CD4-positive, alpha-beta T cell (primary cell): ENCODE data around the gene ANKS1B. TPM values are rescaled to one million over a fixed set of nuclear protein-coding genes. Genes with fewer than 3 reads are reported as not detected.
A peak's percentile ranks its signal among the peaks of the same experiment; 100 is the strongest.

Source experiments
- ATAC-seq: fragments of 200-7000 bp; cut with Tn5 transposase; one replicate; pipeline ENCODE4 v1.10.0; 2022; ENCODE audit warnings: mild to moderate bottlenecking; ENCODE audit not compliant: poor library complexity
- CTCF ChIA-PET: fragments of 350-600 bp; sonication (Branson Sonifier 250); formaldehyde crosslinking; loops from one replicate; lab custom pipeline; 2021; ENCODE audit warnings: antibody characterized with exemption, inconsistent platforms; lab: Charles Lee
- POLR2A ChIA-PET: fragments of 350-600 bp; sonication (Branson Sonifier 250); formaldehyde crosslinking; loops from one replicate; lab custom pipeline; 2021; ENCODE audit warnings: antibody characterized with exemption, inconsistent platforms; lab: Charles Lee
- DNase-seq, 14 experiments: peaks; one replicate each; pipeline ENCODE4 v3.0.0-alpha.2; 2013 to 2020; ENCODE audit warnings: mixed read lengths in 2 of 14
- H3K27ac ChIP-seq, 2 donors: one replicate each; pipeline versions ENCODE4 v1.5.1 to v1.7.0; 2013; ENCODE audit warnings: low read length in 2 of 2, low read depth in 1 of 2, mild to moderate bottlenecking in 1 of 2
- H3K27me3 ChIP-seq, 2 experiments: 1 replicate in 1 of 2; 2 replicates in 1 of 2; pipeline versions ENCODE4 v1.6.1 to v1.7.0; 2013; ENCODE audit warnings: low read length in 2 of 2, control low read depth in 1 of 2, mild to moderate bottlenecking in 1 of 2, moderate library complexity in 1 of 2; ENCODE audit not compliant: insufficient read depth in 2 of 2, control insufficient read depth in 1 of 2
- H3K36me3 ChIP-seq: one replicate; pipeline ENCODE4 v1.6.1; 2013; ENCODE audit warnings: low read length, control low read depth; ENCODE audit not compliant: insufficient read depth
- H3K4me1 ChIP-seq: one replicate; pipeline ENCODE4 v1.6.1; 2013; ENCODE audit warnings: low read length, control low read depth; ENCODE audit not compliant: insufficient read depth
- H3K4me3 ChIP-seq: one replicate; pipeline ENCODE4 v1.5.1; 2013; ENCODE audit warnings: mild to moderate bottlenecking, low read length, moderate library complexity
- H3K9me3 ChIP-seq, 2 experiments: 1 replicate in 1 of 2; 2 replicates in 1 of 2; pipeline versions ENCODE4 v1.6.1 to v1.7.0; 2013; ENCODE audit warnings: low read length in 2 of 2, mild to moderate bottlenecking in 2 of 2, control low read depth in 1 of 2, moderate library complexity in 1 of 2; ENCODE audit not compliant: control insufficient read depth in 1 of 2, insufficient read depth in 1 of 2
- H3K27ac Mint-ChIP-seq: one replicate; pipeline ENCODE4 v1.8.0; 2020; ENCODE audit warnings: mixed read lengths
- H3K27me3 Mint-ChIP-seq: one replicate; pipeline ENCODE4 v1.8.0; 2021; ENCODE audit warnings: mixed read lengths
- H3K36me3 Mint-ChIP-seq: one replicate; pipeline ENCODE4 v1.8.0; 2021; ENCODE audit warnings: low read depth, mixed read lengths
- H3K4me1 Mint-ChIP-seq: one replicate; pipeline ENCODE4 v1.8.0; 2021; ENCODE audit warnings: low read depth, mixed read lengths
- H3K4me3 Mint-ChIP-seq: one replicate; pipeline ENCODE4 v1.8.0; 2020; ENCODE audit warnings: mild to moderate bottlenecking, mixed read lengths
- H3K9me3 Mint-ChIP-seq: one replicate; pipeline ENCODE4 v1.8.0; 2020; ENCODE audit warnings: mixed read lengths
- intact Hi-C, 2 experiments: fragments of 100-400 bp; cut with DNase I in 1 of 2; cut with micrococcal nuclease in 1 of 2; formaldehyde crosslinking; loops; one replicate each; pipeline versions ENCODE4 v1.15.1 to v1.9.0; 2023 to 2025; cut with DNase I, micrococcal nuclease
- total RNA-seq, 174 experiments: library from RNA in 2 of 174; stranded (reverse) in 2 of 174; gene quantifications; one replicate each; pipeline ENCODE4 v1.2.3 and lab custom pipeline; 2021 to 2026
- TF ChIP-seq, protein P1 (sequence below): fragments of 200-600 bp; IDR thresholded peaks from one replicate; pipeline ENCODE4 v1.8.0; 2022; ENCODE audit warnings: antibody characterized with exemption, mild to moderate bottlenecking

Gene ANKS1B
- total RNA-seq, 2 experiments from 2014 or later = 0.16 to 1.1 TPM

DNA sequence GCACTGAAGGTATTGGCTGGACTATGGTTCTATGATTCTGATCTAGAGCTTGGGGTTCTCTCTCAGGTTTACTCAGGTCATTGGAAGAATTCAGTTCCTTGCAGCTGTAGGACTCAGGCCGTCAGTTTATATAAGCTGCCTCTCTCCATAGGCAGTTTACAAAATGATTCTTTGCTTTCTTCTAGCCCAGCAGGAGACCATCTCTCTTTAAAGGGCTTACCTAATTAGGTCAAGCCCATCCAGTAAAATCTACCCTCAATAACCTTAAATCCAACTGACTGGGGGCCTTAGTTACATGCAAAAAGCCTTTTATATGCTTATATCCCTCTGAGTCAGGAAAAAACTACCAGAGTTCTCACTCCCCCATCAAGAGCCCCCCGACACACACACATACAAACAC, 417.7 kb downstream of the ANKS1B start:
- Mint-ChIP-seq H3K9me3 (peaks cover 2% of the 10 kb centered on the region), H3K27ac (no peak overlapping the region), H3K4me1 (no peaks in the 10 kb centered on the region), H3K4me3 (no peak overlapping the region), H3K36me3 (no peaks in the 10 kb centered on the region), H3K27me3 (no peaks in the 10 kb centered on the region)
- Histone ChIP-seq H3K27me3 (no peaks in the 10 kb centered on the region), H3K9me3 (peaks cover 0 to 3% of the 10 kb centered on the region in 2 experiments), H3K4me1 (no peaks in the 10 kb centered on the region), H3K4me3 (no peak overlapping the region), H3K27ac (no peak overlapping the region), H3K36me3 (no peaks in the 10 kb centered on the region)
- ATAC-seq = no peak
- ChIA-PET CTCF (no interaction called here), POLR2A (no interaction called here)
- DNase-seq = no peak
- intact Hi-C loops = no loop called here
- TF ChIP-seq, protein P1, sequence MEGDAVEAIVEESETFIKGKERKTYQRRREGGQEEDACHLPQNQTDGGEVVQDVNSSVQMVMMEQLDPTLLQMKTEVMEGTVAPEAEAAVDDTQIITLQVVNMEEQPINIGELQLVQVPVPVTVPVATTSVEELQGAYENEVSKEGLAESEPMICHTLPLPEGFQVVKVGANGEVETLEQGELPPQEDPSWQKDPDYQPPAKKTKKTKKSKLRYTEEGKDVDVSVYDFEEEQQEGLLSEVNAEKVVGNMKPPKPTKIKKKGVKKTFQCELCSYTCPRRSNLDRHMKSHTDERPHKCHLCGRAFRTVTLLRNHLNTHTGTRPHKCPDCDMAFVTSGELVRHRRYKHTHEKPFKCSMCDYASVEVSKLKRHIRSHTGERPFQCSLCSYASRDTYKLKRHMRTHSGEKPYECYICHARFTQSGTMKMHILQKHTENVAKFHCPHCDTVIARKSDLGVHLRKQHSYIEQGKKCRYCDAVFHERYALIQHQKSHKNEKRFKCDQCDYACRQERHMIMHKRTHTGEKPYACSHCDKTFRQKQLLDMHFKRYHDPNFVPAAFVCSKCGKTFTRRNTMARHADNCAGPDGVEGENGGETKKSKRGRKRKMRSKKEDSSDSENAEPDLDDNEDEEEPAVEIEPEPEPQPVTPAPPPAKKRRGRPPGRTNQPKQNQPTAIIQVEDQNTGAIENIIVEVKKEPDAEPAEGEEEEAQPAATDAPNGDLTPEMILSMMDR = no peak

DNA sequence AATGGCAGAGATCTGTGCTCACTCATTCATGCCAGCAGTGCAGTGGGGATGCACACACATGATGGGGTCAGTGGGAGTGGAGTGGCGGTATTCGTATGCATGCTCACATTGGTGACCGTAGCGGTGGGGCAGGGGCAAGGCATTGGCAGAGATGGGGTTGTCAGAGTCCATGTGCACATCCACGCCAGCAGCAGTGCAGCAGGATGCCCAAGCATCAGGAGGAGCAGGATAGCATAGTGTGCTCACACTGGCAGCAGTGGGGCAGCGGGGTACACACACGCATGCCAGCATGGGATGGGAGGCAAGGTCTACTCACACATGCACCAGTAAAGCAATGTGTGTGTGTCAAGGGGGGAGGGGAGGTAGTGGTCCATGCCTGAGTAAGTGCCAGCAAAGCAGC, 426.6 kb downstream of the ANKS1B start:
- Histone ChIP-seq H3K4me3 (no peak overlapping the region), H3K36me3 (no peaks in the 10 kb centered on the region), H3K9me3 (peaks cover 3 to 12% of the 10 kb centered on the region in 2 experiments), H3K27ac (no peak overlapping the region), H3K4me1 (no peaks in the 10 kb centered on the region), H3K27me3 (no peaks in the 10 kb centered on the region)
- H3K36me3 Mint-ChIP-seq = no peaks in the 10 kb centered on the region
- CTCF ChIA-PET = no interaction called here
- H3K27ac Mint-ChIP-seq = no peak overlapping the region
- intact Hi-C loops = no loop called here
- ATAC-seq = no peak
- POLR2A ChIA-PET = no interaction called here
- TF ChIP-seq, protein P1 = no peak
- H3K27me3 Mint-ChIP-seq = no peaks in the 10 kb centered on the region
- peak in 2 of 14 experiments; percentile 4 to 6 for DNase-seq
- no peak overlapping the region for H3K4me3 Mint-ChIP-seq
- H3K4me1 Mint-ChIP-seq = no peaks in the 10 kb centered on the region
- H3K9me3 Mint-ChIP-seq = peaks cover 20% of the 10 kb centered on the region

DNA sequence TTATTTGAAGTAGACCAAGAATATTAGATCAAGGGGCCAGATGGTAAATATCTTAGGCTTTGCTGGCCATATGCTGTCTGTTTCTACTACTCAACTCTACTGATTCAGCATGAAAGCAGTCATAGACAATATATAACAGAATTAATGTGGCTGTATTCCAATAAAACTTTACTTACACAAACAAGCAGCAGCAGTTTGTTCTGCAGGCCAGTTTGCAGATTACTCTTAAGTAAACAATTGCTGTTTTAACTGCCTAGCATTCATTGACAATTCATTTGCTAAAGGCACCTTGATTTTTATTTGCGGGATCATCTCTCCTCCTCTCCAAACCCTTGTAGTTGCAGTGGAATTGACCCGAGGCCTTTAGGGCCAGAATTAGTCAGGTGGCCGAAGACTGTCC, 431.3 kb downstream of the ANKS1B start:
- H3K27me3 Mint-ChIP-seq = no peaks in the 10 kb centered on the region
- ChIA-PET POLR2A (no interaction called here), CTCF (no interaction called here)
- Histone ChIP-seq H3K9me3 (peaks cover 3 to 6% of the 10 kb centered on the region in 2 experiments), H3K4me1 (no peaks in the 10 kb centered on the region), H3K4me3 (no peak overlapping the region), H3K27ac (no peak overlapping the region), H3K36me3 (no peaks in the 10 kb centered on the region), H3K27me3 (no peaks in the 10 kb centered on the region)
- TF ChIP-seq, protein P1 = no peak
- DNase-seq (no peak), ATAC-seq (no peak)
- no peaks in the 10 kb centered on the region for H3K36me3 Mint-ChIP-seq
- no peaks in the 10 kb centered on the region for H3K4me1 Mint-ChIP-seq
- H3K4me3 Mint-ChIP-seq = no peak overlapping the region
- intact Hi-C loops = no loop called here
- H3K9me3 Mint-ChIP-seq = peaks cover 16% of the 10 kb centered on the region
- no peak overlapping the region for H3K27ac Mint-ChIP-seq
